K562 (cell line): ENCODE data around the gene PPP1R13L. TPM values are rescaled to one million over a fixed set of nuclear protein-coding genes. Genes with fewer than 3 reads are reported as not detected.

Experiments
- CBX1 ChIP-seq: sonication (generic); IDR thresholded peaks from 2 replicates; pipeline ENCODE4 v1.6.1; 2016; ENCODE audit warnings: antibody characterized with exemption, low read depth, mild to moderate bottlenecking
- EZH2 ChIP-seq: IDR thresholded peaks from 2 replicates; pipeline ENCODE4 v1.6.1; 2012; ENCODE audit warnings: low read depth, mild to moderate bottlenecking, inconsistent platforms, low read length, borderline replicate concordance
- HSF4 ChIP-seq: fragments of 250-450 bp; sonication (Bioruptor Pico); IDR thresholded peaks from 2 replicates; pipeline ENCODE4 v2.1.2; 2022; ENCODE audit warnings: mild to moderate bottlenecking, moderate library complexity, borderline replicate concordance
- RUNX1 ChIP-seq: sonication (generic); IDR thresholded peaks from 2 replicates; pipeline ENCODE4 v1.6.1; 2016; ENCODE audit warnings: antibody characterized with exemption, low read depth
- TAF1 ChIP-seq: IDR thresholded peaks from 2 replicates; pipeline ENCODE4 v1.6.1; 2011; ENCODE audit warnings: mild to moderate bottlenecking, low read length, moderate library complexity; ENCODE audit not compliant: insufficient read depth, control insufficient read depth, severe bottlenecking; ENCODE audit errors: extremely low read depth
- TFAM ChIP-seq: fragments of 250-450 bp; sonication (Bioruptor Pico); conservative IDR thresholded peaks from 2 replicates; pipeline ENCODE4 v1.5.0; 2021; ENCODE audit warnings: mild to moderate bottlenecking, moderate library complexity
- ZFPM2 ChIP-seq: fragments of 250-450 bp; sonication (Bioruptor Pico); IDR thresholded peaks from 2 replicates; pipeline ENCODE4 v1.5.1; 2022; ENCODE audit warnings: mild to moderate bottlenecking
- ZNF121 ChIP-seq: sonication (generic); formaldehyde crosslinking; conservative IDR thresholded peaks from 2 replicates; pipeline ENCODE4 v1.8.0; 2022; ENCODE audit warnings: missing genetic modification reagents
- ZNF212 ChIP-seq: fragments of 450-650 bp; formaldehyde crosslinking; IDR thresholded peaks from 2 replicates; pipeline ENCODE4 v1.4.0; 2020; ENCODE audit warnings: mild to moderate bottlenecking
- polyA plus RNA-seq, 8 experiments: library from polyadenylated mRNA; depleted of rRNA in 4 of 8; stranded (reverse) in 5 of 8; unstranded in 3 of 8; fragments of >200 nt; fragmentation: Nextera tagmentation in 2 of 8; fragmentation: Illumina TruSeq in 1 of 8; extraction: Ambion mirVana in 2 of 8; extraction: Trizol in 1 of 8; gene quantifications; 2 replicates each; pipeline versions ENCODE4 v1.2.1 to v1.2.3, GENCODE V29; 2011 to 2014; ENCODE audit warnings: inconsistent platforms in 1 of 8, missing spikeins in 1 of 8
- total RNA-seq, 7 experiments: library from RNA; depleted of rRNA in 6 of 7; stranded (reverse); fragments of >200 nt in 6 of 7; fragmentation: Illumina TruSeq in 2 of 7; extraction: Trizol in 2 of 7; gene quantifications; 2 replicates each; pipeline versions ENCODE4 v1.2.1 to v1.2.3, GENCODE V29; 2011 to 2021; ENCODE audit warnings: low replicate concordance in 1 of 7
- TF ChIP-seq, protein P1 (sequence below): fragments of 450-650 bp; IDR thresholded peaks from 2 replicates; pipeline ENCODE4 v1.6.1; 2016; ENCODE audit warnings: mild to moderate bottlenecking, moderate library complexity
- TF ChIP-seq, protein P2 (sequence below): fragments of 450-650 bp; IDR thresholded peaks from 2 replicates; pipeline ENCODE4 v1.6.1; 2016; ENCODE audit warnings: mild to moderate bottlenecking
- TF ChIP-seq, protein P3 (sequence below): fragments of 250-450 bp; sonication (Bioruptor Pico); IDR thresholded peaks from 2 replicates; pipeline ENCODE4 v1.8.0; 2021; ENCODE audit warnings: mild to moderate bottlenecking, moderate library complexity

PPP1R13L gene
- total and polyA plus RNA-seq, 9 of the 15 experiments (the other 6 are each of a cell fraction or from before 2014, with no cell fraction given): 0.32 to 6.7 (median 2.0) TPM

DNA sequence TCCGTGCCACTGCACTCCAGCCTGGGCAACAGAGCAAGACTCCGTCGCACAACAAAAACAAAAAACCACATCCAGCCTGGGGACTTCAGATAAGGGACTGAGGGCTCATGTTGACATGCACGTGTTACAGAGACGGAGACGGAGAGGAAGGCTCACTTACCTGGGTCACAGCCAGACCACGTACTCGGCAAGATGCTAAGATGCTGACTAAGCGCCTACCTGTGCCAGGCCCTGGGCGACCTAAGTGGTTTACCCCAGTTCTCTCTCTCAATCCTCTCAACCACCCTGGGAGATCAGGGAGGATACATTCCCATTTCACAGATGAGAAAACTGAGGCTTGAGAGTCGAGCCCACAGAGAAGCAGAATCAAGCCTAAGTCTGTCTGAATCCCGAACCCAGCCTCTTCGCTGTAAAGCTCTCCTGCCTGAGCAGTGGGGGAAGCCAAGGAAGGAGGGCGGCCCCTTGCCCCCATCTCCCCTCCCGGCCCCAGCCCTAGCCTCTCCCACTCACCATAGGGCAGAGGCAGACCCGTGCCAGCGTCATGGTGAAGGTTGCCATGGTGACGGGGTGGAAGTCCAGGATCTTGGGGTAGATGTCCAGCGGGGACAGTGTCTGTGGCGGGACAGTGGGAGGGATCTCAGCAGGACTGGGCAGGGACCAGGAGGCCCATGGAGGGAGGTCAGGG is 48.0 kb downstream of the PPP1R13L start (continued):
- TF ChIP-seq, protein P1, sequence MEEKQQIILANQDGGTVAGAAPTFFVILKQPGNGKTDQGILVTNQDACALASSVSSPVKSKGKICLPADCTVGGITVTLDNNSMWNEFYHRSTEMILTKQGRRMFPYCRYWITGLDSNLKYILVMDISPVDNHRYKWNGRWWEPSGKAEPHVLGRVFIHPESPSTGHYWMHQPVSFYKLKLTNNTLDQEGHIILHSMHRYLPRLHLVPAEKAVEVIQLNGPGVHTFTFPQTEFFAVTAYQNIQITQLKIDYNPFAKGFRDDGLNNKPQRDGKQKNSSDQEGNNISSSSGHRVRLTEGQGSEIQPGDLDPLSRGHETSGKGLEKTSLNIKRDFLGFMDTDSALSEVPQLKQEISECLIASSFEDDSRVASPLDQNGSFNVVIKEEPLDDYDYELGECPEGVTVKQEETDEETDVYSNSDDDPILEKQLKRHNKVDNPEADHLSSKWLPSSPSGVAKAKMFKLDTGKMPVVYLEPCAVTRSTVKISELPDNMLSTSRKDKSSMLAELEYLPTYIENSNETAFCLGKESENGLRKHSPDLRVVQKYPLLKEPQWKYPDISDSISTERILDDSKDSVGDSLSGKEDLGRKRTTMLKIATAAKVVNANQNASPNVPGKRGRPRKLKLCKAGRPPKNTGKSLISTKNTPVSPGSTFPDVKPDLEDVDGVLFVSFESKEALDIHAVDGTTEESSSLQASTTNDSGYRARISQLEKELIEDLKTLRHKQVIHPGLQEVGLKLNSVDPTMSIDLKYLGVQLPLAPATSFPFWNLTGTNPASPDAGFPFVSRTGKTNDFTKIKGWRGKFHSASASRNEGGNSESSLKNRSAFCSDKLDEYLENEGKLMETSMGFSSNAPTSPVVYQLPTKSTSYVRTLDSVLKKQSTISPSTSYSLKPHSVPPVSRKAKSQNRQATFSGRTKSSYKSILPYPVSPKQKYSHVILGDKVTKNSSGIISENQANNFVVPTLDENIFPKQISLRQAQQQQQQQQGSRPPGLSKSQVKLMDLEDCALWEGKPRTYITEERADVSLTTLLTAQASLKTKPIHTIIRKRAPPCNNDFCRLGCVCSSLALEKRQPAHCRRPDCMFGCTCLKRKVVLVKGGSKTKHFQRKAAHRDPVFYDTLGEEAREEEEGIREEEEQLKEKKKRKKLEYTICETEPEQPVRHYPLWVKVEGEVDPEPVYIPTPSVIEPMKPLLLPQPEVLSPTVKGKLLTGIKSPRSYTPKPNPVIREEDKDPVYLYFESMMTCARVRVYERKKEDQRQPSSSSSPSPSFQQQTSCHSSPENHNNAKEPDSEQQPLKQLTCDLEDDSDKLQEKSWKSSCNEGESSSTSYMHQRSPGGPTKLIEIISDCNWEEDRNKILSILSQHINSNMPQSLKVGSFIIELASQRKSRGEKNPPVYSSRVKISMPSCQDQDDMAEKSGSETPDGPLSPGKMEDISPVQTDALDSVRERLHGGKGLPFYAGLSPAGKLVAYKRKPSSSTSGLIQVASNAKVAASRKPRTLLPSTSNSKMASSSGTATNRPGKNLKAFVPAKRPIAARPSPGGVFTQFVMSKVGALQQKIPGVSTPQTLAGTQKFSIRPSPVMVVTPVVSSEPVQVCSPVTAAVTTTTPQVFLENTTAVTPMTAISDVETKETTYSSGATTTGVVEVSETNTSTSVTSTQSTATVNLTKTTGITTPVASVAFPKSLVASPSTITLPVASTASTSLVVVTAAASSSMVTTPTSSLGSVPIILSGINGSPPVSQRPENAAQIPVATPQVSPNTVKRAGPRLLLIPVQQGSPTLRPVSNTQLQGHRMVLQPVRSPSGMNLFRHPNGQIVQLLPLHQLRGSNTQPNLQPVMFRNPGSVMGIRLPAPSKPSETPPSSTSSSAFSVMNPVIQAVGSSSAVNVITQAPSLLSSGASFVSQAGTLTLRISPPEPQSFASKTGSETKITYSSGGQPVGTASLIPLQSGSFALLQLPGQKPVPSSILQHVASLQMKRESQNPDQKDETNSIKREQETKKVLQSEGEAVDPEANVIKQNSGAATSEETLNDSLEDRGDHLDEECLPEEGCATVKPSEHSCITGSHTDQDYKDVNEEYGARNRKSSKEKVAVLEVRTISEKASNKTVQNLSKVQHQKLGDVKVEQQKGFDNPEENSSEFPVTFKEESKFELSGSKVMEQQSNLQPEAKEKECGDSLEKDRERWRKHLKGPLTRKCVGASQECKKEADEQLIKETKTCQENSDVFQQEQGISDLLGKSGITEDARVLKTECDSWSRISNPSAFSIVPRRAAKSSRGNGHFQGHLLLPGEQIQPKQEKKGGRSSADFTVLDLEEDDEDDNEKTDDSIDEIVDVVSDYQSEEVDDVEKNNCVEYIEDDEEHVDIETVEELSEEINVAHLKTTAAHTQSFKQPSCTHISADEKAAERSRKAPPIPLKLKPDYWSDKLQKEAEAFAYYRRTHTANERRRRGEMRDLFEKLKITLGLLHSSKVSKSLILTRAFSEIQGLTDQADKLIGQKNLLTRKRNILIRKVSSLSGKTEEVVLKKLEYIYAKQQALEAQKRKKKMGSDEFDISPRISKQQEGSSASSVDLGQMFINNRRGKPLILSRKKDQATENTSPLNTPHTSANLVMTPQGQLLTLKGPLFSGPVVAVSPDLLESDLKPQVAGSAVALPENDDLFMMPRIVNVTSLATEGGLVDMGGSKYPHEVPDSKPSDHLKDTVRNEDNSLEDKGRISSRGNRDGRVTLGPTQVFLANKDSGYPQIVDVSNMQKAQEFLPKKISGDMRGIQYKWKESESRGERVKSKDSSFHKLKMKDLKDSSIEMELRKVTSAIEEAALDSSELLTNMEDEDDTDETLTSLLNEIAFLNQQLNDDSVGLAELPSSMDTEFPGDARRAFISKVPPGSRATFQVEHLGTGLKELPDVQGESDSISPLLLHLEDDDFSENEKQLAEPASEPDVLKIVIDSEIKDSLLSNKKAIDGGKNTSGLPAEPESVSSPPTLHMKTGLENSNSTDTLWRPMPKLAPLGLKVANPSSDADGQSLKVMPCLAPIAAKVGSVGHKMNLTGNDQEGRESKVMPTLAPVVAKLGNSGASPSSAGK: no peak
- TF ChIP-seq HSF4 (CRISPR knock-in tag) (no peak), EZH2 (no peak), CBX1 (peak; percentile 36; the same call in 1 of the 2 replicates), ZFPM2 (CRISPR knock-in tag) (no peak), ZNF212 (CRISPR knock-in tag) (no peak), ZNF121 (CRISPR knock-in tag) (peak; percentile 97), RUNX1 (no peak), TFAM (no peak), TAF1 (no peak)
- TF ChIP-seq, protein P2, sequence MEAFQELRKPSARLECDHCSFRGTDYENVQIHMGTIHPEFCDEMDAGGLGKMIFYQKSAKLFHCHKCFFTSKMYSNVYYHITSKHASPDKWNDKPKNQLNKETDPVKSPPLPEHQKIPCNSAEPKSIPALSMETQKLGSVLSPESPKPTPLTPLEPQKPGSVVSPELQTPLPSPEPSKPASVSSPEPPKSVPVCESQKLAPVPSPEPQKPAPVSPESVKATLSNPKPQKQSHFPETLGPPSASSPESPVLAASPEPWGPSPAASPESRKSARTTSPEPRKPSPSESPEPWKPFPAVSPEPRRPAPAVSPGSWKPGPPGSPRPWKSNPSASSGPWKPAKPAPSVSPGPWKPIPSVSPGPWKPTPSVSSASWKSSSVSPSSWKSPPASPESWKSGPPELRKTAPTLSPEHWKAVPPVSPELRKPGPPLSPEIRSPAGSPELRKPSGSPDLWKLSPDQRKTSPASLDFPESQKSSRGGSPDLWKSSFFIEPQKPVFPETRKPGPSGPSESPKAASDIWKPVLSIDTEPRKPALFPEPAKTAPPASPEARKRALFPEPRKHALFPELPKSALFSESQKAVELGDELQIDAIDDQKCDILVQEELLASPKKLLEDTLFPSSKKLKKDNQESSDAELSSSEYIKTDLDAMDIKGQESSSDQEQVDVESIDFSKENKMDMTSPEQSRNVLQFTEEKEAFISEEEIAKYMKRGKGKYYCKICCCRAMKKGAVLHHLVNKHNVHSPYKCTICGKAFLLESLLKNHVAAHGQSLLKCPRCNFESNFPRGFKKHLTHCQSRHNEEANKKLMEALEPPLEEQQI: no peak
- TF ChIP-seq, protein P3, sequence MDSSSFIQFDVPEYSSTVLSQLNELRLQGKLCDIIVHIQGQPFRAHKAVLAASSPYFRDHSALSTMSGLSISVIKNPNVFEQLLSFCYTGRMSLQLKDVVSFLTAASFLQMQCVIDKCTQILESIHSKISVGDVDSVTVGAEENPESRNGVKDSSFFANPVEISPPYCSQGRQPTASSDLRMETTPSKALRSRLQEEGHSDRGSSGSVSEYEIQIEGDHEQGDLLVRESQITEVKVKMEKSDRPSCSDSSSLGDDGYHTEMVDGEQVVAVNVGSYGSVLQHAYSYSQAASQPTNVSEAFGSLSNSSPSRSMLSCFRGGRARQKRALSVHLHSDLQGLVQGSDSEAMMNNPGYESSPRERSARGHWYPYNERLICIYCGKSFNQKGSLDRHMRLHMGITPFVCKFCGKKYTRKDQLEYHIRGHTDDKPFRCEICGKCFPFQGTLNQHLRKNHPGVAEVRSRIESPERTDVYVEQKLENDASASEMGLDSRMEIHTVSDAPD (CRISPR knock-in tag): no peak
